ENCODE data around the gene TOR1A. TPM values are rescaled to one million over a fixed set of nuclear protein-coding genes. Genes with fewer than 3 reads are reported as not detected.
"Not testable (repeated sequence)": the region's sequence is repeated elsewhere in the genome, so short reads cannot be mapped to it uniquely, and the experiment has no call there.

Gene TOR1A
- total RNA-seq, 1 donor from 2014 or later: 36.2 TPM

DNA sequence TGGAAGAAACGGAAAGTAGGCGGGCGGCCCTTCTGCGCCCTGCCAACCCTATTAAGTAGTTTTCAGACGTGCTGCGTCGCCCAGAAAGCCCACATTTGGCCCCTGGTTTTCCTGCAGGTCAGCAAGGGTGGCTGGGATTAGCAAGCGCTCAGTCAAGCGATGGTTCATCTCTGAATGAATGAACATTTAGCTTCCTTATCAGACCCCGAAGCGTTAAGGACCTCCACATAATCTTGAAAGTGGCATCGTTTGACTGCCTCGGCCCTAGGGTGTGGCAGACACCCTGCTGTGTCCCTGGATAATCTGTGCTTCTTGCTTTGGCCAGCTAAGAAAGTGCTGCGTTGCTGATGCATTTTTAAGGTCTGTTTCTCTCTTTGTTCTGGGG, 20.3 kb downstream of the TOR1A start:
- H3K27ac Mint-ChIP-seq: peak overlapping the region; percentile 63
- H3K4me3 Mint-ChIP-seq: peak overlapping the region; percentile 90
- H3K4me1 Mint-ChIP-seq (ENCODE audit: unreplicated experiment): peaks cover 14% of the 10 kb centered on the region
- peaks cover 13% of the 10 kb centered on the region for H3K36me3 Mint-ChIP-seq
- no peaks in the 10 kb centered on the region for H3K27me3 Mint-ChIP-seq
- no peak for DNase-seq (ENCODE audit: extremely low spot score, unreplicated experiment)
- no peaks in the 10 kb centered on the region for H3K9me3 Mint-ChIP-seq
- TF ChIP-seq, protein P1, sequence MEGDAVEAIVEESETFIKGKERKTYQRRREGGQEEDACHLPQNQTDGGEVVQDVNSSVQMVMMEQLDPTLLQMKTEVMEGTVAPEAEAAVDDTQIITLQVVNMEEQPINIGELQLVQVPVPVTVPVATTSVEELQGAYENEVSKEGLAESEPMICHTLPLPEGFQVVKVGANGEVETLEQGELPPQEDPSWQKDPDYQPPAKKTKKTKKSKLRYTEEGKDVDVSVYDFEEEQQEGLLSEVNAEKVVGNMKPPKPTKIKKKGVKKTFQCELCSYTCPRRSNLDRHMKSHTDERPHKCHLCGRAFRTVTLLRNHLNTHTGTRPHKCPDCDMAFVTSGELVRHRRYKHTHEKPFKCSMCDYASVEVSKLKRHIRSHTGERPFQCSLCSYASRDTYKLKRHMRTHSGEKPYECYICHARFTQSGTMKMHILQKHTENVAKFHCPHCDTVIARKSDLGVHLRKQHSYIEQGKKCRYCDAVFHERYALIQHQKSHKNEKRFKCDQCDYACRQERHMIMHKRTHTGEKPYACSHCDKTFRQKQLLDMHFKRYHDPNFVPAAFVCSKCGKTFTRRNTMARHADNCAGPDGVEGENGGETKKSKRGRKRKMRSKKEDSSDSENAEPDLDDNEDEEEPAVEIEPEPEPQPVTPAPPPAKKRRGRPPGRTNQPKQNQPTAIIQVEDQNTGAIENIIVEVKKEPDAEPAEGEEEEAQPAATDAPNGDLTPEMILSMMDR (conservative IDR thresholded peaks at IDR 0.05): no peak

- Mint-ChIP-seq H3K27me3 (no peaks in the 10 kb centered on the region), H3K9me3 (no peaks in the 10 kb centered on the region), H3K4me3 (peak within 1 kb of the TSS; percentile 90), H3K4me1 (ENCODE audit: unreplicated experiment) (peaks cover 14% of the 10 kb centered on the region), H3K36me3 (peaks cover 13% of the 10 kb centered on the region), H3K27ac (peak within 1 kb of the TSS; percentile 85)
- DNase-seq (ENCODE audit: extremely low spot score, unreplicated experiment): peak; percentile 95
- TF ChIP-seq, protein P1 (conservative IDR thresholded peaks at IDR 0.05): no peak
Measured at GRCh38 chr9:129802833-129803675, 20.9 kb downstream of the TOR1A start, which contains the start of gene TOR1B. TSS of gene TOR1B (plus strand) at chr9:129803184. CDS start at chr9:129803213, 29 bp downstream.

DNA sequence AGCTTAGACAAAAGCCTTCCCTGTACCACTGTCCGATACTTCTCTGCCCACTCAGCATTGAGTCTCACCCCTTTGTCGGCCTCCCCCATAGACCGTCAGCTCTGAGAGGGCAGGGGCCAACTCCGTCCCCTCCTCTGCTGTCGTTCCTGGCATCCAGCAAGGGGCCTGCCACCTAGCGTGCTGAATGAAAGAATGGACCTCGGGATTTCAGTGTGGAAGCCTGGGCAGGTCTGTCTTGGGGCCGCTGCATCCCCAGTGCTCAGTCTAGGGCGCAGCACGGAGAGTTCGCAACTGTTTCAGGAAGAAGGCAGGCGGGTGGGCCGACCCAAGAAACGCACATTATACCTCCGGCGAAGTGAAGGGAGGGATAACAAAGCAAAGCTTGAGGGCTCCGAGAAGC, 22.4 kb downstream of the TOR1A start:
- Mint-ChIP-seq H3K4me1 (ENCODE audit: unreplicated experiment) (peaks cover 14% of the 10 kb centered on the region), H3K36me3 (peaks cover 7% of the 10 kb centered on the region), H3K9me3 (no peaks in the 10 kb centered on the region), H3K27ac (peak overlapping the region; percentile 75), H3K4me3 (peak overlapping the region; percentile 74), H3K27me3 (peaks cover under 1% of the 10 kb centered on the region)
- DNase-seq (ENCODE audit: extremely low spot score, unreplicated experiment): no peak
- TF ChIP-seq, protein P1 (conservative IDR thresholded peaks at IDR 0.05): no peak

DNA sequence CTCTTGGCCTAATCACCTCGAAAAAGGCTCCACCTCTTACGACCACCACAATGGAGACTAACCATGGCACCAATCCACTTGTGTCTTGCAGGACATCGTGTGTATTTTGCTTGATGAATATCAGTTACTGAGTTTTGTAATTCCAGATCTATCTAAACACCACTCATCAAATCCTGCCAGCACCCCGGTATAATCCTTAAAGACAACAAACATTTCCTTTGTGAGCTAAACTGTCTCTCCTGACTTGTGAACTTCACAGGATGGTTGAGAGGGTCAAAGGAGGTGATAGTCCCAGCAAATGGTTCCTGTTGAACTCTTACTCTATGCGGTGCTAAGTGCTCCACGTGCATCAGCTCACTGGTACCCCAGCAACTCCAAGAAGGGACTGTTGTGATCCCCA, 25.0 kb downstream of the TOR1A start:
- no peaks in the 10 kb centered on the region for H3K36me3 Mint-ChIP-seq
- TF ChIP-seq, protein P1 (conservative IDR thresholded peaks at IDR 0.05): no peak
- no peaks in the 10 kb centered on the region for H3K9me3 Mint-ChIP-seq
- no peak overlapping the region for H3K27ac Mint-ChIP-seq
- H3K4me3 Mint-ChIP-seq: no peak overlapping the region
- H3K27me3 Mint-ChIP-seq: peaks cover 19% of the 10 kb centered on the region
- peaks cover 2% of the 10 kb centered on the region for H3K4me1 Mint-ChIP-seq (ENCODE audit: unreplicated experiment)
- no peak for DNase-seq (ENCODE audit: extremely low spot score, unreplicated experiment)

DNA sequence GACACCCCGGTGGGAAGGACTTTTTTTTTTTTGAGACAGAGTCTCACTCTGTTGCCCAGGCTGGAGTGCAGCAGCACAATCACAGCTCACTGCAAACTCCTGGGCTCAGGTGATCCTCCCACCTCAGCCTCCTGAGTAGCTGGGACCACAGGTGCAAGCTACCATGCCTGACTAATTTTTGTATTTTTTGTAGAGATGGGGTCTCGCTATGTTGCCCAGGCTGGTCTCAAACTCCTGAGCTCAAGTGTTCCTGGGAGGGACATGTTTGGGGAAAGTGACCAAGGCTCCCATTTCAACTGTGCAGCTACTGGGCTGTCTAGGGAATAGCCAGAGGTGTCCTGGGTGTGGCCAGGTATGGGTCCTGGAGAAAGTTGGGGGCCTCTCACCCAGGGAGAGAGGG, 27.9 kb downstream of the TOR1A start:
- not testable (repeated sequence) for H3K4me3 Mint-ChIP-seq; H3K4me1 Mint-ChIP-seq (ENCODE audit: unreplicated experiment); H3K27ac Mint-ChIP-seq; H3K36me3 Mint-ChIP-seq; H3K9me3 Mint-ChIP-seq; DNase-seq (ENCODE audit: extremely low spot score, unreplicated experiment)
- H3K27me3 Mint-ChIP-seq: peaks cover 23% of the 10 kb centered on the region

DNA sequence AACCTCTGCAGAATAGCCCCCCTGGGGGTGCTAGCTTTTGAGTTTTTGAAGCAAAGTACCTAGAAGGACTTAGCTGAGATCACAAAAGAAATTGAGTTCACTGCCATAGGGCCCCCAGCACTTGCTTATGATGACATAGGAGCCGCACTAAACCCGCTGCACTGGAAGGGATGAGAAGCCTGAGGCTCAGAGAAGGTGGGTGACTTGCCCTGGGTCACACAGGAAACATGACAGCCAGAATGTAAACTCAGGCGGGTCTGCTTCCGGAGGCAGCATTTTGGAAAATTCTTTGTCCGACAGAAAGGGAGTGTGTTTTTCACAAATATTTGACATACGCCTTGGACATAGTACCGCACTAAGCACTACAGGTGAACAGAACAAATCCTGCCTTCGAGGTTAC, 29.4 kb downstream of the TOR1A start:
- Mint-ChIP-seq H3K9me3 (no peaks in the 10 kb centered on the region), H3K36me3 (no peaks in the 10 kb centered on the region), H3K4me1 (ENCODE audit: unreplicated experiment) (no peaks in the 10 kb centered on the region), H3K27ac (no peak overlapping the region), H3K4me3 (no peak overlapping the region), H3K27me3 (peaks cover 29% of the 10 kb centered on the region)
- TF ChIP-seq, protein P1 (conservative IDR thresholded peaks at IDR 0.05): no peak
- no peak for DNase-seq (ENCODE audit: extremely low spot score, unreplicated experiment)

Measured in type B pancreatic cell (in vitro differentiated cells).